GM19193 (cell line): ENCODE data around the gene CLTRN.

Experiments
- POLR2A ChIP-seq: IDR thresholded peaks from 4 replicates; pipeline ENCODE4 v1.6.1; 2011; ENCODE audit not compliant: insufficient read depth, insufficient read length; ENCODE audit errors: extremely low read depth

CLTRN gene

DNA sequence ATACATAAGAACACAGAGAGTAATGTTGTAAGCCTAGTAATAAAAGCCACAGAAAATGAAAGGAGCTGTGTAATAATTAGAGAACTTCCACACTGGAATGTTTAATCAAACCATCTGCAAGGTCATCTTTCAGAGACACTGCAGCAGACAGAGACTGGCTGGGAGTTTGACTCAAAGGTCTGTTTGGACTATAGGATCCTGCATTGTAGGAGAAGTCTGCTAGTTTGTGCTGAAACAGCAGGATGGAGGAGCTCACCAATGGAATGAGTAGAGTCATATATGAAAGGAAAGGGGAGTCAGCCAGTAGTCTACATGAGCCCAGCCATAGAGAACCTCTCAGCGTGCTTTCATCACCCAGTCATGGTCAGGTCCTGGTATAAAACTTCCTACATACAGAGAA, 59.4 kb downstream of the CLTRN start:
- TF ChIP-seq POLR2A, result no peak

GRCh38 chrX:15602761-15603160, 61.8 kb downstream of the CLTRN start:
- no peak for TF ChIP-seq POLR2A

- TF ChIP-seq POLR2A, result no peak
These were observed 62.7 kb downstream of the CLTRN start for GRCh38 chrX:15601932-15602331.

DNA sequence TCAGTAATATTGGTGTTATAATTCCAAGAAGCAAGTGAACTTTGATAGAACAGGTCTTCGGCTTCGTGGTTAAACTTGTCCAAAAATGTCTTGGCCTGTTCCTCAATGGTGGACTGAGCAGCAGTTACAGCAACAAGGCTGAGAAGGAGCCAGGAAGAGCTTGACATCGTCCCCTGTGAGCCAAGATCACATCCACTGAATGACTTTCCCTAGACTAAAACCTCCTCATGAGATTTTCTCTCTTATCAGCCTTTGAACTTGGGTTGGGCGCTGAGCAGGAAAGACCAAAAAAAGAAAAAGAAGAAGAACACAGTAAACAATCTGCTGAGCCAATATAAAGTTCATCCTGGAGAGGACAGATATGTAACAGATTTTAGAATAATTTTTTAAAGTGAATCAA, 63.9 kb downstream of the CLTRN start, which contains the start of gene ACE2:
ACE2 (minus strand) TSS at position 216 of the 400 bp plus-strand sequence; CDS start at position 167, 49 bp downstream.
- no peak for TF ChIP-seq POLR2A

GRCh38 chrX:15600049-15600448, 64.6 kb downstream of the CLTRN start:
- no peak for TF ChIP-seq POLR2A

GRCh38 chrX:15599461-15599860, 65.1 kb downstream of the CLTRN start:
- no peak for TF ChIP-seq POLR2A

DNA sequence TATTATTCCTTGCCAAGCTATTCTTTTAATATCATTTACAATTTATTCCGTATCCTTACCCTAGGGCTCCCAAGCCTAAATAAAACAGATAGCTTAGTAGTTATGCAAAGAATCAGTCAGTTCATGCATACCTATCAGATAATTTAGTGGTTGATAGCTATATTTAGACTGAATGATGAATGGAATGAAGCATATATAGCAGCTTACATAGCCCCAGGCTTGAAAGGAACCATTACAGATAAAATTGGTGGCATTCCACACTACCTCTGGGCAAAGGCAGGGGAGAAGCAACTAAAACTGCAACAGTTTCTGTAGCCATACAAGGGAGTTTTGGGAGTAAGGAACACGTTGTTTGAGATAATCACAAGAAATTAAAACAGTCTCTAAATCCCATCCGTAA, 66.6 kb downstream of the CLTRN start:
- TF ChIP-seq POLR2A, result no peak

- TF ChIP-seq POLR2A, result no peak
These were observed 70.2 kb downstream of the CLTRN start for GRCh38 chrX:15594371-15594770.

DNA sequence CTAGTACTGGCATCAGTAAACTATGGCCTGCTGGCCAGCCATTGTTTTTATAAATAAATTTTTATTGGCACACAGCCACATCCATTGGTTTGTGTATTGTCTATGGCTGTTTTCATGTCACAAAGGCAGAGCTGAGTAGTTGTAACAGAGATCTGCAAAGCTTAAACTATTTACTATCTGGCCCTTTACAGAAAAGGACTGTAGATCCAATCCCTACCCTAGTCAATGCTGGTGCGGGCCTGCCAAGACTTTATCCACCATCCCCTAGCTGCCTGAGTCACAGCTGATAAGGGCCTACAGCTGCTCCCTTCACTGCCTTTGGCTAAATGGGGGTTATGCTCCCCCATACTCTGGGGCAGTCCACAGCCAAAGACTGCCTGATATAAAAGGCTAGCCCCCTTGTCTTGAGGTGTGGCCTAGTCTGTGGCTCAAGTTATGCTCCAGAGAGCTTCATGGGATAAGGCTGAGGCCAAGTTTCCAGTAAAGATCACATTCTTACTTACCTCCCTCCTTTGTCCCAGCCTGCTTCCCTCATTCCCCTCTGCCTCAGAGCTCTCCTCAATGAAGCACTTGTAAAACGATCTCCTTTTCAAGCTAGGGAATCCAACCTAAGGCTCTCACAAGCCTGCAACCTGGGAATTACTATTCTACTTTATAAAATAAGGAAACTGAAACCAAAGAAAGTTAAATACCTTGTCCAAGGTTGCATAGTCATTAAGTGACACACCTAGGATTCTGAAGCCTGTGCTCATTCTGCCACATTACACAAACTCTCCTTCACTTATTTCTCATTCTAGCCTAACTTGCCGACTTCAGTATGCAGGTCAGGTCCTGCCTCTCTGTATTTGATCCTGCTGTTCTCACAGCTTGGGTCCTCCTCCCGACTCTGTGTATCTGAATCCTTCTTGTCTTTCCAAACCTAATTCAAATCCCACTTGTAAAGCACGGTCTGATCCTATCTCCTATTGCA, 84.5 kb downstream of the CLTRN start:
- no peak for TF ChIP-seq POLR2A
